ENCODE data around the gene DNAJC21. TPM values are rescaled to one million over a fixed set of nuclear protein-coding genes. Genes with fewer than 3 reads are reported as not detected.
A peak's percentile ranks its signal among the peaks of the same experiment; 100 is the strongest.

Gene DNAJC21
- total and polyA plus RNA-seq, 9 of the 15 experiments (the other 6 are each of a cell fraction or from before 2014, with no cell fraction given) = 26.6 to 105 (median 70.7) TPM

- no peak for TF ChIP-seq TFE3 (CRISPR knock-in tag; IDR thresholded peaks at IDR 0.05)
- TF ChIP-seq SREBF2 (CRISPR knock-in tag; IDR thresholded peaks at IDR 0.05) = no peak
- TF ChIP-seq AFF4 (CRISPR knock-in tag; IDR thresholded peaks at IDR 0.05) = 0 out of 2 replicates have a peak, but pooled peaks have one; percentile 61
- no peak for TF ChIP-seq ZNF239 (CRISPR knock-in tag; IDR thresholded peaks at IDR 0.05)
- no peak for TF ChIP-seq TAL1 (IDR thresholded peaks at IDR 0.05)
- TF ChIP-seq E2F5 (CRISPR knock-in tag; IDR thresholded peaks at IDR 0.05) = no peak
- peak; percentile 47 for TF ChIP-seq POLR2B (IDR thresholded peaks at IDR 0.05; ENCODE audit: low read depth, partially characterized antibody)
- 0 out of 2 replicates have a peak, but pooled peaks have one; percentile 14 for TF ChIP-seq ZEB2 (IDR thresholded peaks at IDR 0.05)
- no peak for TF ChIP-seq ZMIZ1 (IDR thresholded peaks at IDR 0.05; ENCODE audit: low read depth in 2 of 2, low read length in 2 of 2)
- peak; percentile 55; the same call in 1 of the 2 replicates for TF ChIP-seq MTA3 (IDR thresholded peaks at IDR 0.05; ENCODE audit: borderline replicate concordance)
- no peak for TF ChIP-seq ATF4 (CRISPR knock-in tag; IDR thresholded peaks at IDR 0.05)
- TF ChIP-seq MAX (CRISPR knock-in tag; IDR thresholded peaks at IDR 0.05) = peak; percentile 52; the same call in 1 of the 2 replicates
Observed at GRCh38 chr5:34929720-34930461, 532 bp downstream of the DNAJC21 start (continued).
